OCI-LY7 (cell line): ENCODE data around the gene MIOS.

Experiments
- CTCF ChIP-seq: fragments of 200-600 bp; sonication (generic); conservative IDR thresholded peaks from 2 replicates; pipeline ENCODE4 v1.5.1; 2014; ENCODE audit warnings: mild to moderate bottlenecking, antibody characterized with exemption, low read length, moderate library complexity, mixed read lengths
- EZH2phosphoT487 ChIP-seq: fragments of 200-600 bp; sonication (generic); IDR thresholded peaks from 2 replicates; pipeline ENCODE4 v1.6.1; 2018; ENCODE audit warnings: low read depth, borderline replicate concordance, mild to moderate bottlenecking, mixed run types, antibody characterized with exemption, low read length, moderate library complexity, mixed read lengths

GRCh38 chr7:7567898-7568531, 1.3 kb downstream of the MIOS start:
- TF ChIP-seq CTCF (no peak), EZH2phosphoT487 (no peak)
